NCI-H1105 treated with DMSO at 0.1 percent for 48 hours (cell line): Measurements from ENCODE around the gene SCARF2.

Experiments used
- DNase-seq: peaks from one replicate; lab custom pipeline; 2025; lab: John Stamatoyannopoulos, UW

The SCARF2 gene

DNA sequence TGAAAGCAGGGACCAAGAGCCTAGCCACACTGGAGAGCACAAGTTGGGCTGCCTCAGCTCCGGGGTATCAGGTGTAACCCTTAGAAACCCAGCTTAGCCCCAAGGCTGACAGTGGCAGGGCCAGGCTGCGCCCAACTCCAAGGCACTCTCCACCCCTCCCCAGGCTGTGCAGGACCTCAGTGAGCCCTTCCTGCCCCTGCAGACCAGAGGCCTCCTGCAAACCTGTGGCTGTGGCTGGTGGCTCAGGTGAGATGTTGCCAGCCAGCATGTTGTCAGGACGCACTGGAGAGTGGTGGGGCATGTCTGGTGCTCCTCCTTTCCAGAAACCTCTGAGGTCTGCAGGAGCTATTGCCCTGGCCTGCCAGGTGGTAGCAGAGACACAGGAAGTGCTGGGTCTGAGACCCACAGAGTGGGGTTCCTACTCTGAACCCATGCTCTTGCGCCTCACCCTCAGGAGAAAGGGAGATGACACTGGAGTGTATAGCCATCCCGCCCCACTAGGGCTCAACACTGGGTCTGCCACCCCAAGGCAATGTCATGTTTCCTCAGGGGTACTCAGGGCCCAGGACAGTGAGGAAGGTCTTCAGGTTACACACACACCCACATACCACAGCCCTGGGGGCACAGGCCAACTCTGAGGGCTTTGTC lies 2.4 kb upstream of the SCARF2 start:
- no peak for DNase-seq

DNA sequence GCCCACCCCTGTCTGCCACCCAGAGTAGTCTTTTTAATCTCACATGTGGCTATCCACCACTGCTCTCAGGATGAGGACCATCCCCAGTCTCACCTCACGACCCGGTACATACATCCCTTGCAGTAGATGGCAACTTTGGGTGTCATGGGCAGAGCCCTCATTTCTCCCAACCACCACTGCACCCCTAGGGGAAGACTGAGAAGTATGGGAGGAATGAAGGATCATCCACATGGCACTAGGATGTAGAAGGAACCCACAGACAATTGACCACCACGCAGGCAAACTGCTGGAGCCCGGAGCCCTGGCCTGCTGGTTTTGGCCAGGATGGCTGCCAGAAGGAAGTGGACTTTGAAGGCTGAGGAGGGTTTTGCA lies 1.9 kb upstream of the SCARF2 start:
- no peak for DNase-seq

DNA sequence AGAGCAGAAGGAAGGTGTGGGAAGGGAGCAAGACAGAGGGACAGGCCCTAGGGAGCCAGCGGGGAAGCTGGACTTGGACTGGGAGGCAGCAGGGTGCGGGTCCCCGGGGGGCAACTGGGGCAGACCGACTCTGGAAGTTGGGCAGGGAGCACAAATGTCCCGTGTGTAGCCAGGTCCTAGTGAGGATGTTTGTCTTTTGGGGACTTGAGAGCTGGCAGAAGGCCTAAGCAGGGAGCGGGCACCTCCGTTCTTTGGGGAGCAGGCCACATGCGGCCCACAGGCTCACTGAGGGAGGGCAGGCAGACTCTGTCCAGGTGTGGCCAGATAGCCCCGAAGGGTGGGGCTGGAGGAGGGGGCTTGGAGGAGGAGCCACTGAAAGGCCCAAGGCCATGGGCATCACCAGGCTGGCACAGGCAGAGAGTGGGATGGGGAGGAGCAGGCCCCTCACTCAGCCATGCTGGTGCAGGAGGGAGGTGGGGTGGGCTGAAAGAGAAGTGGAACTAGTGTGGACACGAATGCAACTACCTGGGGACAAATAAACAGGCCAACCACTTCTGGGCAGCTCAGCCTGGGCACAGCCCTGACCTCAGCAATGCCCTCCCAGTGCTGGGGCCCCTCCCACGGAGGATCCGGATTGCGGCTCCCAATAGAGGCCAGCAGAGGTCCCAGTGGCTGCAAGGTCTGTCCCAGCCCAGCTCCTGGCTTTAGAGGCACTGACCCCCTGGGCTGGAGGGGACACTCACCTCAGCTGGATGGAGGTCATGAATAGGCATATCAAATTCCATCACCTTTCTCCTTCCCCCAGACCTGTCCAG lies 1.3 kb upstream of the SCARF2 start:
- no peak for DNase-seq

DNA sequence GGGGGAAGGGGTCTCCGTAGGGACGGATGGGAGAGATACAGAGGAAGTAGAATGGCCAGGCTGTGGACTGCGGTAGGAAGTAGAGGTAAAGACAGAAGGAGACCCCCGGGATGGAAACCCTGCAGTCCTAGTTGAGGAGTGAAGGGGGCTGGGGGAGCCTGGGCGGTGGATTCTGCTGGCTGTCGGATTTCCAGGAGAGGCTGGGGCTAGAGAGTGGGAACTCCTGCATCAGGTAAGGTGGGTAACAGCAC lies 727 bp upstream of the SCARF2 start:
- DNase-seq = no peak

DNA sequence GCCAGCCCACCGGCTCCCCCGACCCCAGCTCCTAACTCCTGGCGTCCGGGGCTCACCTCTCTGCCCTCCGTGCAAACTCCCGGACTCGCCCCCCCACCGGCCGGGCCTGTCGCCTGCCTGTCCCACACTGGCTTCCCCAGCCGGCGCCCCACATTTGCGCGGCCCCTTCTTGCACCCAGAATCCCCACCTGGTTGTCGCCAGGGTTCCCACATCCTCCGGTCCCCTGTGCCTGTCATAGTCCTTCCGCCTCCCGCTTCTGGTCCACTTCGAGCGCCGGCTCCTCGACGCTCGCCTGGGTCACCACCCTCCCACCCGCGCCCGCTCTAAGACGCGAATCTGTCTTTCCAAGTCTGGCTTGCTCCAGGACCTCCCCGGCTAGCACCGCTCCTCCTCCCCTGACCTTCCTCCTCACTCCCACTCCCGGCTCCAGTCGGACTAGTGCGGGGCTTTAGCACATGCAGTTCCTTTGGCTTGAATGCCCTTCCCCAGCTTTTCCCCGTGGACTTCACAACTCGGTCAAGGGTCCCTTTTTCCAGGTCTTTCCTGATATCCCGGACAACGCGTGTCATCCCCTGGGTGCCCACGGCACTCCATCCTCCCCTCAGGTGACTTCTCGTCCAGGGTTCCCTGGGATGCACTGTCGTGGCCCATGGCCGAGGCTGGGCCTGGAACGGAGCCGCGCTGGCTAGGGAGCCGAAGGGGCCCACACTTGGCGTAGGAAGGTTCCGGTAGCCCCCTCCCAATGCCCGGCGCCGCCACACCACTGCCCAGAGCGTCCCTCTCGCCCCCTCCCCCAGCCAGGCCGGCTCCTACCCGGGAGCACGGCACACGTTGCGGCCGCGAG lies 635 bp downstream of the SCARF2 start:
- DNase-seq = no peak

DNA sequence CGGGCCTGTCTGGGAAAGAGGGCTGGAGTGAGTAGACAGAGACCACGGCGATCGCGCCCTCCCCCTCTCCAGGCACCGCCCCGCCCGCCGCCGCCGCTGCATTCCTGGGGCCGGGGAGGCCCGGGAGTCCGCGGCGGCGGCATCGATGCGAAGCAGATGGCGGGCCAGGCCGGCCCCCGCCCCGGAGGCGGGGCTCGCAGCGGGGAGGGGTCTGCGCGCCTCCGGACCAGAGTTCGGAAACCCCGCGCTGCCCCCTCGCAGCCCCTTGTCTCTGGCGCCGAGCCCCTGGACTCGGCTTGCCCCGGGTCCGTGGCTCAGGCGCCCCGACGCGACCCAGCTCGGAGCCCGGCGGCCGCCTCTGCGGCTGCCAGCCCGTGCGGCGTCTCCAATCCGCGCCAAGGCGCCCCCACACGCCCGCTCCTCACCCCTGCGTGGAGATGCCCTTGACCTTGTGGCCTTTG lies 1.3 kb downstream of the SCARF2 start:
- DNase-seq = no peak

DNA sequence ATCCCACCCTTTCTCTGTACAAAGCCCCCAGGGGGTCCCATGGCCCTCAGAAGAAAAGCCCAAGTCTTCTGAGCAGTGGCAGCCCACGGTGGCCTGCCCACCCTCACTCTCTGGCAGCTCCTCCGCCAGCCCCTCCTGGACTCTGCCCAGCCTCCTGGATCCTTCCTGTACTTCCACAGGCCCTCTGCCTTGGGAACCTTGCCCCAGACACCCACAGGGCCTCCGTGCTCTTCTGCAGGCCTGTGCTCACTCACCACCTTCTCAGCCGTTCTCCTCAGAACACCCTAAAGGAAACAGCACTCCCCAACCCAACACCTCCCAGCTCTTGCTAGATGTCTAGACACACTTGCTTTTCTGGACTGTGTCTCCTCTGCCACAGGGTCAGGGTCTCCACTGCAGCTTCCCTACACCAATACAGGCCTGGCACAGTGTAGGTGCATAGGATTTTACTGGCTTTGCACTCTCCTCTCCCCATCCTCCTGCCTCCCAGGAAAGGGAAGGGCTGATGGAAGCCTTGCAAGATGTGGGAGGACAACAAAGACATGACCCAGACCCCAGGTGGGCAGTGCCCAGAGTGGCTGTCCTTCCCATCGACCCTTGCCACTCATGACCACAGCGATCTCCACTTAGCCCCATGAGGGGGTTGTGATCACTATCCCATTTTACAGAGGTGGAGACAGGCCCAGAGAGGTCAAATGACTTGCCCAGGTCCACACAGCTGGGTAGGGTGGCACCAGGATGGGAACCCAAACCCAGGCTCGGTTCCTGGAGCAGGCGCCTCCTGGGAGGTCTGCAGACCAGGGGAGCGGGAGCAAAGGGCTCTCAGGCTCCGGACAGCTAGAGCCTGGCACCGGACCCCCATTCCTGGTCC lies 2.0 kb downstream of the SCARF2 start:
- no peak for DNase-seq

DNA sequence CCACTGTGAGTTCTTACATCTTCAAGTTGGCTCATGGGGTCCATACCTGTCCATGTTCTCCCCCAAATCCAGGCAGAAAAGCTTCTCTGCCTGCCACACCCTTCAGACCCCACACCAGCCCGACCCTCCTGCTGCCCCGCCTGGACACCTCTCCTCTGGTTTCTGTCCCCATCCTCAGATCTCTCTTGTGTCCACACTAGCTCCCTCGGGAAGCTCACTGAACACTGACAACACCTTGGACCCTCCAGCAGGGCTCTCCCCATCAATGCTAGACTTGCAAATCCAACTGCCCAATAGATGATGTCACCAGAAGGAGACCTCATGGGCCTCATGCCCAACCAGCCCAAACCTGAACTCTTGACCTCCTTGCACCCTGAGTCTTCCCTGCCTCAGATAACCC lies 2.9 kb downstream of the SCARF2 start:
- DNase-seq = no peak

DNA sequence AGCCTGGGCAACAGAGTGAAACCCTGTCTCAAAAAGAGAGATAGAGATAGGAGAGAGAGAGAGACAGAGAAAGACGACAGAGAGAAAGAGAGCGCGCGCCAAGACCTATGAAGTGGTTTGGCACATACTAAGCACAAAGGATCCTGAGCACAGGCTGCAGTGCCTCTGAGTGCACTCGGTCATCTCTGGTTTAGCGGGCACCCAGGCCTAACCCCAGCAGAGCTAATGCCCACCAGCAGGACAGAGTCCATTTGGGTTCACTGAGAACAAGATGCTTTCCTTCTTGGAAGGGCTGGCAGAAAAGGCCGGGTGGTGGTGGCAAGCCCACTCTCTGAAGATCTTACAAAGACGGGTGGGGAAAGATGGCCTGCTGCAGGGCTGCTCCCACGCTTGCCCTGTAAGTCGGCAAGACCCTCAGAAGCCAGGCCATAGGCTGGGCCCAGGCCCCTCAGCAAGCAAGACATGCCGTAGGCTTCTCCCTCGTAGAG lies 3.3 kb downstream of the SCARF2 start:
- DNase-seq = no peak

DNA sequence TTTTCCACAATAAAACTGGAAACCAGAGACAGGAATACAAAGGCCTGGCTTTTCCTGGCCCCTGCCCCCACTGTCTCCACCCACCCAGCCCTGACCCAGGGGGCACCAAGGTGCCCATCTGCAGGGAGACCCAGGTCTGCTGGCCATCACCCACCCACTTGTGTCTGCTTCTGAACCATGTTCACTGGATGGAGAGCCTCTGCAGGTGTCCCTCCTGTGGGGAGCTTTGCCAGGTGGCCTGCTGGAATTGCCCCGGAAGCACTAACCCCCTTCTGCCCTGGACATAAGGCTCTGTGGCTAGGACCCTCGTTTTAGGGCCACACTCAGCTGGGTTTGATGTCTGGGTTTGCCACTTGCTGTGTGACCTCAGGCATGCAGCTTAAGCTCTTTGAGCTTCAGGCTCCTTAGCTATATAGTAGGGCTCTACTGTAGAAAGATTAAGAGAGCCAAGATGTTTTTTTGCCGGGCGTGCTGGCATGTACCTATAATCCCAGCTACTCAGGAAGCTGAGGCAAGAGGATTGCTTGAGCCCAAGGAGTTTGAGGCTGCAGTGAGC lies 3.9 kb downstream of the SCARF2 start:
- DNase-seq = no peak

DNA sequence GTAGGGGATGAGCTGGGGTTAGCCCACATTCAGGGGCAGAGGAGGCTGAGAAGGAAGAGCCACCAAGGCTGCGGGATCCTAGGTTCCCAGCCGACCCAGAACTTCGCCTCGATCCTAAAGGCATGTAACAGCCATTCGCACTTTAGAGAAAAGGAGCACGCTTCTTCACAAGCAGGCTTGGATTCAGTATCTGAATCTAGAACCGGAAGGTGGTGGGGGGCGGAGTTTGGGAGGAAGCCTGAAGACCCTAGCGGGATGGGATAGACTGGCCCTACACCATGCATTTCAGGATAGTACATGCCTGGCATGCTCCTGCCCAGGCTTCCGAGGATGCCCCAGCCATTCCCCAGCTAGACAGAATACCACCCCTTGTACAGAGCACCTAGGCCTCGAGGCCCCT lies 4.4 kb downstream of the SCARF2 start:
- DNase-seq = no peak

DNA sequence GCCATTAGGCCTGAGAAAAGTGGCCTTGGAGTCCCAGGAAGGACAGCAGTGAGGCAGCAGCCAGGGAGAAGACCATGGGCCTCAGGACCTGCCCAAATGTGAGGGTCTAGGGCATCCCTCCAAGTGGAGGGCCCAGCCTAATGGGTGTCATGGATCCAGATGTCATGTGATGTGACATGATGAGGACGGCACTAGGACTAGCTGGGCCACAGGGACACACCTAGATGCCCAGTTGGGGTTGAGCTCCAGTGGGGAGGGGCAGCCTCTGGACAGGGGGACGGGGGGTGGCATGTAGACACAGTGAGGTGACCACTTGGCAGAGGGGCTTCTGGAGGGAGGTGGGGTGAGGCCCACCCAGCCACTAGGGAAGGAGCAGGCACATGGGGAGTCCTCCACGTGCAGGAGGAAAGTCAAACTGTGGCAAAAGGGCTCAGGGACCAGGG lies 5.4 kb downstream of the SCARF2 start:
- no peak for DNase-seq

DNA sequence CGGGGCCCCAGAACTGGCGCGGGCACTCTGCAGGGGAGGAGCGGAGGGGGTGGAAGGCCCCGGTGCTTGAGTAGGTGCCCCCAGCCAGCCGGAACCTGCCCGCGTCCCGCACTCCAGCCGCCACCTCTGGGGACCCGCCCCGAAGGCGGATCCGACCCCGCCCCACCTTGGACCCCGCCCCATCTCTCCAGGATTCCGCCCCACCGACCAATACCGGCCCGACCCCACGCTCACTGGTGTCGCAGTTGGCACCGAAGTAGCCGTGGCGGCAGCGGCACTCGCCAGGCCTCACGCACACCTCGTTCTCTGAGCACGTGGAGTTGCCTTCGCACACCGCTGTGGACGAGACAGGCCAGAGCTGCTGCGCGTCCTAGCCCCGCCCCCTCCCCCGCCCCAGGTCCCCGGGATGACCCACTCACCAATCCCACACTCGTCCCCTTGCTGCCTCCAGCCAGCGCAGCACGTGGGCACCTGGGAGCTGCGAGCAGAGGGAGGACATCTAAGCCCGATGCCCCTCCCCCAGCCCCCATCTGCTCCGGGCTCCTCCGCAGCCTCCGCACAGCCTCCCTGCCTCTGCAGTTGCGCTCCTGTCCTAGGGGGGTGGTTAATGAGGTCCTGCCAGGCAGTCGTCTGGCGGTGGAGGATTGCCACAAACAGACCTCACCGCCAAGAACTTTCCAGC lies 6.0 kb downstream of the SCARF2 start:
- no peak for DNase-seq

DNA sequence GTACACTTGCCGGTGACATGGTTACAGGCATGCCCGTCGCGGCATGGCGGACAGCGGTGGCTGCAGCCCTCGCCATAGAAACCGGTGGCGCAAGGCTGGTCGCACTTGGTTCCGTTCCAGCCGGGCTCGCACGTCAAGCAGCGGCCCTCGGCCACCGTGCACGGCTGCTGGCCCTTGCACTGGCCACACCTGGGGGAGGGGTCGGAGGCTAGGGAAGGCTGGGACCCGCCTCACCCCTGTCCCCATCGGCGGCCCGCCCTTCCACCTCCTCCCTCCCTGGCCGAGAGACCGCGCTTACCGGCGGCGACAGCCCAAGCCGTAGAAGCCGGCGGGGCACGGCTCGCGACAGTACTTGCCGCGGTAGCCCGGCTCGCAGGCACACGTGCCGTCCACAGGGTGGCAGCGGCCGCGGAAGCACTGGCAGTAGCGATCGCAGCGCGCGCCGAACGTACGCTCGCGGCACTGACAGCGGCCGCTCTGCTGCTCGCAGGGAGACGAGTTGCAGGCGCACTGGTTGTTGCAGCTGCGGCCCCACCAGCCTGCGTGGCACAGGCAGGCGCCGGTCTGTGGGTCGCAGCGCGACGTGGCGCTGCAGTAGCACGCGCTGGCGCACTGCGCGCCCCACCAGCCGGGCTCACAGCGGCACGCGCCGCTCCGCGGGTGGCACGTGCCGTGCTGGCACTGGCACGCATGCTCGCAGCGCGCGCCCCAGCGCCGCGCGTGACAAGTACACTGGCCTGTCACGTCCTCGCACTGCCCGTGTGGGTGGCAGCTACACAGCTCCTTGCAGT lies 6.7 kb downstream of the SCARF2 start:
- DNase-seq = peak; percentile 49

DNA sequence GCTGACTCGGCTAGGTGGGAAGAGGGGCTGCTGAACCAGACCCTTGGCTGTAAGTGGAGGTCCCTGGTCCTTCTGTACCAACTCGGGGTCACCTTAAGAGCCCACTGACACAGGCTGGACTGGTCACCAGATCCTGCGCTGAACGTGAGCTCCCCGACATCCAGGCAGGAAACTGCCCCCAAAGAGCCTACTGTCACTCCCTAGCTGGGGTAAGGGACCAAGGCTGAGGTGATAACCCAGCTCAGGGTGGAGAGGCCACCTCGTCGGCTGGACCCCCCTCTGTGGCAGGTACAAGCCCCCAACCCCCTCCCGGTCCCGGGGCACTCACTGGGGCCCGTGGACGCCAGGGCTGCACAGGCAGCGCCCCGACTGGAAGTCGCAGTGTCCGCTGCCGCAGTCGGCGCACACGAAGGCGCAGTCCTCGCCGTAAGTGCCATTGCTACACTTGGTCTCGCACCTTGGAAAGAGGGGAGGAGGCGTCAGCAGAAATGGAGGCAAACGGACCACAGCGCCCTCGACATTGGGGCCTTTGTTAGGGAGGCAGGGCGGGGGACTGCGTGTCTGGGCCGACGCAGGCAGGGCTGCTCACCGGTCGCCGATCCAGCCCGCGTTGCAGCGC lies 7.4 kb downstream of the SCARF2 start:
- DNase-seq = peak; percentile 39

DNA sequence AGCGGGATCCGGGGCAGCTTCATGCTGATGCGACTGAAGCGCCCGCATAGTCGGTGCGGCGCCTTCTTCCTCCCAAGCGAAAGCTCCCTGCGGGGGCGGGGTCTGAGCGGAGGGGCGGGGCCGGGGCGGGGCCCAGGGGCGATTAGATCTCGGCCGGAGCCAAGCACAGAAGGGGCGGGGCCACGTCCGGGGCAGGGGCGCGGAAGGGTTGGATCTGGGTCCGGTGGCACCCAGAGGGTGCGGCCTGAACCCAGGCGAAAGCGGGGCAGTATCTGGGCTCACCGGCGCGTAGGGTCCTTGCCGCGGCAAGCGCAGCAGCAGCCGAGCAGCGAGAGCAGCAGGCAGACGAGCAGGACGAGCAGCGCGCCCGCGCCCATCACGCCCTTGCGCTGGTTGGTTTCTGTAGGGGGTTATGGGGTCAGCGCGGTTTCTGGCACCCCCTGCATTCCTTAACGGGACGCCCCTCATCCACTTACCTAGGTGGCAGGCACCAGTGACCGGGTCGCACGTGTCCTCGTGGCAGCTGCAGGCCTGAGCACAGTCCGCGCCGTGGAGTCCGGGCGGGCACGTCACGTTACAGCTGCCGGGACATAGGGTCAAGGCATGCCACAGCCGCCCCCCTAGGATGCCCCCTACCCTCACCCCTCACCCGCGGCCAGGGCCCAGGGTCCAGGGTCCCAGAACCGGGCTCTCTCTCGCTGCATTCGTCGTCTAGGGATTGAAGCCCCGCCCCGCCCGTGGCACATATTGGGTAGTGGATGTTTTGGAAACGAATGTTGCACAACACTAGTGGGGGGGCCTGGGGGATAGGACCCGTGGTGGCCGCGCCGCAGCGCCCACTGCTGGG lies 8.1 kb downstream of the SCARF2 start:
- DNase-seq = peak; percentile 28

DNA sequence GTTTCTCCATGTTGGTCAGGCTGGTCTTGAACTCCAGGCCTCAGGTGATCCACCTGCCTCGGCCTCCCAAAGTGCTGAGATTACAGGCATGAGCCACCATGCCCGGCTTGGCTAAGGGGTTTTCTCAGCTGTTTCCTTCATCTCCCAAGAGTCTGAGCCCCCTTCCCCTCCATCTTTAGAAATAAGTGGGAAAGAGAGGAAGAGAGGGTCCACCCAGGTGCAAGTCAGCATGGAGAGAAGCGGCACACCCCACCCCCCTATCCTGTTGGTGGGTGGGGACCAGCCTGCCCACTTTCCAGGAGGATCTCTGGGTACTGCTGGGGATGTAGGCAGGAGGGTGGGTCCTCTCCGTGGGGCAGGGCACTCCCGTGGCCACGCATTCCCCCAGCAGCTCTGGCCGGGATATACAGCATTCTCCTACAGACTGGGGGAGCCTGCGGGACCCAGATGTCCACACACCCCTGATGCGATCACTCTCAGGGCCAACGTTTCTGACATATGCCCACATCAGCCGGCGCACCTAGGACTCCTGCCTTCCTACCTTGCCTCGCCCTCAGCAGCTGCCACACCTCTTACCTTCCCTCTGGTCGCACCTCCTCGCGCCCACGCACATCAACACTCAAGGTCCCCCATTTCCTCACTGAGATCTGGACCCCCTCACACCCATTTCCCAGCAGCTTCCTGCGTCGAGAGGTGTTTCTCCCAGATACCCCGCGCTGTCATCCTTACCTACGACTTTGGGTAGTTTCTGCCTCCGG lies 8.9 kb downstream of the SCARF2 start:
- no peak for DNase-seq

DNA sequence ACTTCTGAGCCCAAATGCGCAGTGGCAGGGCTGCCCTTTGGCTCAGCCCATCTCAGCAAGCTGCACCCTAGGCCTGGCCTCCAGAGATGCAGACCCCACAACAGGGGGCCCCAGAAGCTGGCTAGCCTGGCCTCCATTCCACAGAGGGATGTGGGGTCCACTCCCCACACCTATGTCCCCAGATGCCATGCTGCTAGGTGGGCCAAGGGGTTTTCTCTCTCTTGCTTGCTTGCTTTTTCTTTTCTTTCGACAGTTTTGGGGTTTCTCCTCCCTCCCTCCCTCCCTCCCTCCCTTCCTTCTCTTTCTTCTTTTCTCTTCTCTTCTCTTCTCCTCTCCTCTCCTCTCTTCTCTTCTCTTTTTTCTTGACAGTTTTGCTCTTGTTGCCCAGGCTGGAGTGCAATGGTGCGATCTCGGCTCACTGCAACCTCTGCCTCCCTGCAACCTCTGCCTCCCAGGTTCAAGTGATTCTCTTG lies 9.6 kb downstream of the SCARF2 start:
- DNase-seq = no peak
